ENCODE measurements around the gene MPND.

The MPND gene

DNA sequence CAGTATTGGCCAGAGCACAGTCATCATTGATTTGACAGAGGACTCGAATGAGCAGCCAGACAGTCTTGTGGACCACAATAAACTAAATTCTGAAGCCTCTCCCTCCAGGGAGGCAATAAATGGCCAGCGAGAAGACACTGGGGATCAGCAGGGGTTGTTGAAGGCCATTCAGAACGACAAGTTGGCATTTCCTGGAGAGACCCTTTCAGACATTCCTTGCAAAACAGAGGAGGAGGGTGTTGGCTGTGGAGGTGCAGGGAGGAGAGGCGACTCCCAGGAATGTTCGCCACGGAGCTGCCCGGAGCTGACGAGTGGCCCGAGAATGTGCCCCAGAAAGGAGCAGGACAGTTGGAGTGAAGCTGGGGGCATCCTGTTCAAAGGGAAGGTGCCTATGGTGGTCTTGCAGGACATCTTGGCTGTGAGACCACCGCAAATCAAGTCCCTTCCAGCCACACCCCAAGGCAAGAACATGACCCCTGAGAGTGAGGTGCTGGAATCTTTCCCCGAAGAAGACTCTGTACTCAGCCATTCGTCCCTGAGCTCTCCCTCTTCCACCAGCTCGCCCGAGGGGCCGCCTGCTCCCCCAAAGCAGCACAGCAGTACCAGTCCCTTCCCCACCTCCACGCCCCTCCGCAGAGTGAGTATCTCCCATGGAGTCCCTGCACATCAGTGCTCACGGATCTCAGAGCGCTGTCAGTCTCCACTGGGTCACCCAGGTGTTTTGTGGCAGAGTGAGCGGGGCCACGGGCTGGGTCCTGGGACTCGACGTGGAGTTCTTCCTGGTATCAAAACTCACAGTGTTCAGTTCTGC is 66.0 kb downstream of the MPND start:
- DNase-seq: no peak
